K562 (cell line): ENCODE data around the gene LIPT2. TPM values are rescaled to one million over a fixed set of nuclear protein-coding genes. Genes with fewer than 3 reads are reported as not detected.

Experiments
- ATAC-seq: fragments of 200-7000 bp; cut with Tn5 transposase; 3 replicates; pipeline ENCODE4 v1.9.1; 2020; ENCODE audit warnings: moderate library complexity
- BruUV-seq: library from RNA; stranded (reverse); fragments of 400-500 nt; replicated peaks from 2 replicates; lab custom pipeline; 2021; lab: Mats Ljungman, UMichigan
- CTCF ChIA-PET: fragments of 300-600 bp; formaldehyde crosslinking; extraction: SDS; loops from one replicate; lab custom pipeline; 2021; ENCODE audit warnings: low intra/inter-chr PET ratio; lab: Yijun Ruan, JAX
- POLR2A ChIA-PET: fragments of 300-600, 350-650 bp; sonication (Branson Sonifier 250); formaldehyde crosslinking; extraction: SDS; loops from one replicate; lab custom pipeline; 2021; ENCODE audit warnings: antibody characterized with exemption, inconsistent platforms; lab: Yijun Ruan, JAX
- DNase-seq, 4 experiments: peaks; one replicate each; pipeline versions ENCODE4 v3.0.0 to v3.0.0-alpha.2; 2011 to 2018; ENCODE audit warnings: low spot score in 3 of 4, mixed read lengths in 3 of 4; ENCODE audit errors: extremely low read depth in 1 of 4
- FAIRE-seq: peaks from 2 replicates; lab custom pipeline; 2011; peaks lifted over from hg19 to GRCh38; lab: Jason Lieb, UNC
- H2AFZ ChIP-seq: 2 replicates; pipeline ENCODE4 v1.6.0; 2011; ENCODE audit warnings: low read depth, low read length, control low read depth, inconsistent platforms
- H3K27ac ChIP-seq: fragments of 200-600 bp; 3 replicates; pipeline ENCODE4 v1.8.0; 2011; ENCODE audit warnings: low read depth, mild to moderate bottlenecking, control low read depth, inconsistent platforms, low read length, moderate library complexity, mixed read lengths; ENCODE audit errors: extremely low read depth
- H3K27me3 ChIP-seq, 2 experiments: fragments of 300-600 bp in 1 of 2; 2 replicates in 1 of 2; 3 replicates in 1 of 2; pipeline versions ENCODE4 v1.6.0 to v1.8.0; 2011; ENCODE audit warnings: inconsistent platforms in 2 of 2, low read length in 2 of 2, mild to moderate bottlenecking in 1 of 2, mixed read lengths in 1 of 2, moderate library complexity in 1 of 2; ENCODE audit not compliant: control insufficient read depth in 2 of 2, insufficient read depth in 2 of 2
- H3K36me3 ChIP-seq: fragments of 300-600 bp; 3 replicates; pipeline ENCODE4 v1.8.0; 2011; ENCODE audit warnings: mild to moderate bottlenecking, low read length, inconsistent platforms; ENCODE audit not compliant: control insufficient read depth, insufficient read depth
- H3K4me1 ChIP-seq, 2 experiments: fragments of 200-600 bp in 1 of 2; replicated peaks in 1 of 2; 2 replicates in 1 of 2; 3 replicates in 1 of 2; pipeline versions ENCODE4 v1.5.1 to v1.8.0; 2011; ENCODE audit warnings: inconsistent platforms in 2 of 2, low read length in 2 of 2, mild to moderate bottlenecking in 1 of 2, mixed read lengths in 1 of 2, moderate library complexity in 1 of 2; ENCODE audit not compliant: control insufficient read depth in 2 of 2, insufficient read depth in 2 of 2
- H3K4me2 ChIP-seq: 2 replicates; pipeline ENCODE4 v1.6.1; 2011; ENCODE audit warnings: low read length, control low read depth, inconsistent platforms, mixed read lengths; ENCODE audit not compliant: insufficient read depth
- H3K4me3 ChIP-seq: fragments of 200-600 bp; sonication (generic), shearing (Covaris generic); 2 replicates; pipeline ENCODE4 v1.5.1; 2016; ENCODE audit warnings: control low read depth, inconsistent platforms
- H3K79me2 ChIP-seq: fragments of 200-600 bp; 3 replicates; pipeline ENCODE4 v1.8.0; 2011; ENCODE audit warnings: low read length, inconsistent platforms; ENCODE audit not compliant: control insufficient read depth, insufficient read depth
- H3K9ac ChIP-seq, 2 experiments: 2 replicates each; pipeline versions ENCODE4 v1.6.0 to v1.6.1; 2011; ENCODE audit warnings: low read depth in 2 of 2, low read length in 2 of 2, control low read depth in 1 of 2, inconsistent platforms in 1 of 2, mild to moderate bottlenecking in 1 of 2, mixed read lengths in 1 of 2; ENCODE audit not compliant: insufficient read depth in 1 of 2
- H3K9me1 ChIP-seq: one replicate; pipeline ENCODE4 v1.6.0; 2011; ENCODE audit warnings: inconsistent platforms, mild to moderate bottlenecking, low read length, moderate library complexity; ENCODE audit not compliant: control insufficient read depth, insufficient read depth
- H3K9me3 ChIP-seq: replicated peaks from 2 replicates; pipeline ENCODE4 v1.5.1; 2011; ENCODE audit warnings: low read depth, low read length, inconsistent platforms; ENCODE audit not compliant: control insufficient read depth, insufficient read depth
- H4K20me1 ChIP-seq: replicated peaks from 2 replicates; pipeline ENCODE4 v1.6.1; 2011; ENCODE audit warnings: low read length, inconsistent platforms, mixed read lengths; ENCODE audit not compliant: control insufficient read depth, insufficient read depth
- WGBS: fragments of 100-300 bp; shearing (Covaris generic); methylation state at CpG from one replicate; pipeline ENCODE4 v1.1.6; 2016; ENCODE audit warnings: low coverage, mixed read lengths; ENCODE audit not compliant: insufficient coverage; ENCODE audit errors: missing lambda C conversion rate; 5-methylcytosine and 5-hydroxymethylcytosine counted together
- in situ Hi-C: fragments of 300-500 bp; cut with MboI; formaldehyde crosslinking; loops from 4 replicates; pipeline ENCODE4 v1.15.0; 2018; ENCODE audit warnings: inconsistent platforms, mixed read lengths
- intact Hi-C: fragments of 100-400 bp; cut with micrococcal nuclease; formaldehyde crosslinking; loops from 2 replicates; pipeline ENCODE4 v1.14.2; 2022
- polyA plus RNA-seq, 8 experiments: library from polyadenylated mRNA; depleted of rRNA in 4 of 8; stranded (reverse) in 5 of 8; unstranded in 3 of 8; fragments of >200 nt; fragmentation: Nextera tagmentation in 2 of 8; fragmentation: Illumina TruSeq in 1 of 8; extraction: Ambion mirVana in 2 of 8; extraction: Trizol in 1 of 8; gene quantifications; 2 replicates each; pipeline versions ENCODE4 v1.2.1 to v1.2.3, GENCODE V29; 2011 to 2014; ENCODE audit warnings: inconsistent platforms in 1 of 8, missing spikeins in 1 of 8
- total RNA-seq, 7 experiments: library from RNA; depleted of rRNA in 6 of 7; stranded (reverse); fragments of >200 nt in 6 of 7; fragmentation: Illumina TruSeq in 2 of 7; extraction: Trizol in 2 of 7; gene quantifications; 2 replicates each; pipeline versions ENCODE4 v1.2.1 to v1.2.3, GENCODE V29; 2011 to 2021; ENCODE audit warnings: low replicate concordance in 1 of 7
- TF ChIP-seq, protein P1 (sequence below): fragments of 250-450 bp; sonication (Bioruptor Pico); IDR thresholded peaks from 2 replicates; pipeline ENCODE4 v1.5.0; 2021; ENCODE audit warnings: mild to moderate bottlenecking, borderline replicate concordance

Gene LIPT2
- total and polyA plus RNA-seq, 9 of the 15 experiments (the other 6 are each of a cell fraction or from before 2014, with no cell fraction given): 1.00 to 5.2 (median 3.5) TPM

DNA sequence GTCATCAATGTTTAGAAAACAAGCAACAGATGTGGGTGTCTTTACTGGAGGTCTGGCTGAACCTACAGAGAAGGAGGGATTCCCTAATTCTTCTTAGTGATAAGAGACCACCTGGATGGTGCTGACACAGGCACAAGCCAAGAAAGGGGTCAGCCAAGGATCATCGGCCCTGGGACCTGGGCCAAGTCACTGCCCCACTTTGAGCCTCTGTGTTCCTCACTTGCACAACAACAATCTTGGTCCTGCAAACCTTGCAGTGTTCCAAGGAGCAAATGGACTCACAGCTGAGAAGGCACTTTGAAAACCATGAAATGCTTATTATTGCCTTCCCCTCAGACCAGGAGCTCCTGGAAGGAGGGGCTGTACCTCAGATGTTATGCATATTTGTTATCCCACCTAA is 19.2 kb downstream of the LIPT2 start:
- TF ChIP-seq, protein P1, sequence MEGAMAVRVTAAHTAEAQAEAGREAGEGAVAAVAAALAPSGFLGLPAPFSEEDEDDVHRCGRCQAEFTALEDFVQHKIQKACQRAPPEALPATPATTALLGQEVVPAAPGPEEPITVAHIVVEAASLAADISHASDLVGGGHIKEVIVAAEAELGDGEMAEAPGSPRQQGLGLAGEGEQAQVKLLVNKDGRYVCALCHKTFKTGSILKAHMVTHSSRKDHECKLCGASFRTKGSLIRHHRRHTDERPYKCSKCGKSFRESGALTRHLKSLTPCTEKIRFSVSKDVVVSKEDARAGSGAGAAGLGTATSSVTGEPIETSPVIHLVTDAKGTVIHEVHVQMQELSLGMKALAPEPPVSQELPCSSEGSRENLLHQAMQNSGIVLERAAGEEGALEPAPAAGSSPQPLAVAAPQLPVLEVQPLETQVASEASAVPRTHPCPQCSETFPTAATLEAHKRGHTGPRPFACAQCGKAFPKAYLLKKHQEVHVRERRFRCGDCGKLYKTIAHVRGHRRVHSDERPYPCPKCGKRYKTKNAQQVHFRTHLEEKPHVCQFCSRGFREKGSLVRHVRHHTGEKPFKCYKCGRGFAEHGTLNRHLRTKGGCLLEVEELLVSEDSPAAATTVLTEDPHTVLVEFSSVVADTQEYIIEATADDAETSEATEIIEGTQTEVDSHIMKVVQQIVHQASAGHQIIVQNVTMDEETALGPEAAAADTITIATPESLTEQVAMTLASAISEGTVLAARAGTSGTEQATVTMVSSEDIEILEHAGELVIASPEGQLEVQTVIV (CRISPR knock-in tag): no peak
- 17% methylated on average over 1 of the region's 1 CpG for WGBS
- H3K4me1 ChIP-seq: peaks cover 0 to 9% of the 10 kb centered on the region in 2 experiments; a peak in 1 of 5 replicates
- DNase-seq: no peak
- no TSS peak for BruUV-seq
- no peak overlapping the region for H3K9ac ChIP-seq
- intact Hi-C loops (no loop called here), in situ Hi-C loops (no loop called here)
- no peak overlapping the region for H3K27ac ChIP-seq
- no peaks in the 10 kb centered on the region for H3K9me3 ChIP-seq
- no peaks in the 10 kb centered on the region for H3K9me1 ChIP-seq
- ChIA-PET CTCF (no interaction called here), POLR2A (interaction anchor here (0.8 to 2.2 kb wide), 4 partner anchors 11 to 24 kb away, joined by 4 to 12 read pairs (median 4); partner anchors contain the start of gene LIPT2)
- H3K27me3 ChIP-seq: no peaks in the 10 kb centered on the region; a peak in 1 of 5 replicates
- no peaks in the 10 kb centered on the region for H4K20me1 ChIP-seq
- no peak overlapping the region for H2AFZ ChIP-seq
- no peak for FAIRE-seq
- no peak for ATAC-seq
- H3K79me2 ChIP-seq: no peaks in the 10 kb centered on the region
- H3K4me2 ChIP-seq: no peak overlapping the region
- no peaks in the 10 kb centered on the region for H3K36me3 ChIP-seq
- H3K4me3 ChIP-seq: no peak overlapping the region
